Measurements from ENCODE around the gene DHRSX. TPM values are rescaled to one million over a fixed set of nuclear protein-coding genes. Genes with fewer than 3 reads are reported as not detected.

DHRSX gene
- total RNA-seq, 2 donors from 2014 or later, result 24.2 to 37.1 TPM

GRCh38 chrX:2492531-2493218 lies 8.1 kb downstream of the DHRSX start:
- DNase-seq (ENCODE audit: low spot score), result no peak
- no peaks in the 10 kb centered on the region for H3K9me3 ChIP-seq
- H3K27me3 ChIP-seq (replicated peaks; ENCODE audit: insufficient read depth), result no peaks in the 10 kb centered on the region
- no peak for TF ChIP-seq POLR2A (IDR thresholded peaks at IDR 0.05)
- no peak for TF ChIP-seq CTCF (IDR thresholded peaks at IDR 0.05)
- no peak for TF ChIP-seq POLR2AphosphoS5 (IDR thresholded peaks at IDR 0.05)
- WGBS, result 84% methylated on average over 22 of the region's 22 CpGs
- no peak overlapping the region for H3K27ac ChIP-seq
- H3K36me3 ChIP-seq, result peaks cover 0 to 19% of the 10 kb centered on the region in 2 donors
- H3K4me1 ChIP-seq (replicated peaks), result peaks cover 4% of the 10 kb centered on the region
- intact Hi-C loops (cut with DNase I), result no loop called here
- no peak overlapping the region for H3K4me3 ChIP-seq

- Histone ChIP-seq H3K27me3 (replicated peaks; ENCODE audit: insufficient read depth) (no peaks in the 10 kb centered on the region), H3K4me1 (replicated peaks) (no peaks in the 10 kb centered on the region), H3K36me3 (peaks cover 0 to 19% of the 10 kb centered on the region in 2 donors), H3K27ac (no peak overlapping the region), H3K4me3 (no peak overlapping the region), H3K9me3 (no peaks in the 10 kb centered on the region)
- intact Hi-C loops (cut with DNase I), result no loop called here
- WGBS, result 86% methylated on average over 22 of the region's 22 CpGs
- no peak for DNase-seq (ENCODE audit: low spot score)
- TF ChIP-seq POLR2AphosphoS5 (IDR thresholded peaks at IDR 0.05) (no peak), CTCF (IDR thresholded peaks at IDR 0.05) (no peak), POLR2A (IDR thresholded peaks at IDR 0.05) (no peak)
Measured at GRCh38 chrX:2490634-2491033, 10.1 kb downstream of the DHRSX start.

GRCh38 chrX:2489446-2490445 lies 11.0 kb downstream of the DHRSX start:
- no peak overlapping the region for H3K27ac ChIP-seq
- peaks cover 0 to 19% of the 10 kb centered on the region in 2 donors for H3K36me3 ChIP-seq
- H3K9me3 ChIP-seq, result no peaks in the 10 kb centered on the region
- no peak for DNase-seq (ENCODE audit: low spot score)
- no peak overlapping the region for H3K4me3 ChIP-seq
- intact Hi-C loops (cut with DNase I), result loop anchor here (5.0 kb wide), 1 partner anchor 1037 kb away; the partner anchor contains the start of gene ASMTL
- H3K27me3 ChIP-seq (replicated peaks; ENCODE audit: insufficient read depth), result no peaks in the 10 kb centered on the region
- 97% methylated on average over 55 of the region's 65 CpGs for WGBS
- no peaks in the 10 kb centered on the region for H3K4me1 ChIP-seq (replicated peaks)
- TF ChIP-seq POLR2A (IDR thresholded peaks at IDR 0.05), result no peak
- TF ChIP-seq CTCF (IDR thresholded peaks at IDR 0.05), result no peak
- no peak for TF ChIP-seq POLR2AphosphoS5 (IDR thresholded peaks at IDR 0.05)

- no peak overlapping the region for H3K27ac ChIP-seq
- no peaks in the 10 kb centered on the region for H3K9me3 ChIP-seq
- DNase-seq (ENCODE audit: low spot score), result no peak
- TF ChIP-seq POLR2A (IDR thresholded peaks at IDR 0.05) (no peak), POLR2AphosphoS5 (IDR thresholded peaks at IDR 0.05) (no peak), CTCF (IDR thresholded peaks at IDR 0.05) (no peak)
- H3K4me3 ChIP-seq, result no peak overlapping the region
- H3K4me1 ChIP-seq (replicated peaks), result no peaks in the 10 kb centered on the region
- intact Hi-C loops (cut with DNase I), result loop anchor here (5.0 kb wide), 1 partner anchor 1036 kb away; the partner anchor contains the start of gene ASMTL
- no peaks in the 10 kb centered on the region for H3K27me3 ChIP-seq (replicated peaks; ENCODE audit: insufficient read depth)
- peaks cover 0 to 19% of the 10 kb centered on the region in 2 donors for H3K36me3 ChIP-seq
- WGBS, result 96% methylated on average over 50 of the region's 50 CpGs
Measured at GRCh38 chrX:2488621-2489285, 12.0 kb downstream of the DHRSX start.

Measured in prostate gland (tissue), 2 donors.